Endothelial cell of hepatic sinusoid (primary cell): ENCODE data around the gene AGAP1.
"Not testable (repeated sequence)": the region's sequence is repeated elsewhere in the genome, so short reads cannot be mapped to it uniquely, and the experiment has no call there.

Experiments
- in situ Hi-C: cut with HindIII; loops from 2 replicates; pipeline ENCODE4 v1.10.0; 2017; ENCODE audit warnings: low sequenced_read_pairs

The AGAP1 gene

DNA sequence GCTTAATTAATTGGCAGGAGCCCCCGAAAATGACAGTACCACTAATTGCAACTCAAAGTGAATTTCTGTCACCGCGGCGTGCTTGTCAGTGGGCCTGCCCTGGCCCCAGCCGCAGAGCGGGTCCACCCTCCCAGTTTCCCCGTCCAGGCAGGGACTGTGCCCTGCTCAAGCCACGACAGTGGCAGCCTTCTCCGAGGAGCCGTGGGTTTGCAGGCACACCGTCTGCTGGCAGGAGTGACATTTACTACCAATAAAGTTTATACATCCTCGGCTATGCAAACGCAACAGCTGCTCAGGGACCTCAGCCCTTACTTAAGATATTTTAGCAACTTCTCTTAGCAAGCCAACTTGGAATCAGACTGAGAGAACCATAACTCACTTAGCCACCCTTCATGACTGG, 561.6 kb downstream of the AGAP1 start:
- in situ Hi-C loops = no loop called here

GRCh38 chr2:236056141-236056540, 562.3 kb downstream of the AGAP1 start:
- in situ Hi-C loops = no loop called here

DNA sequence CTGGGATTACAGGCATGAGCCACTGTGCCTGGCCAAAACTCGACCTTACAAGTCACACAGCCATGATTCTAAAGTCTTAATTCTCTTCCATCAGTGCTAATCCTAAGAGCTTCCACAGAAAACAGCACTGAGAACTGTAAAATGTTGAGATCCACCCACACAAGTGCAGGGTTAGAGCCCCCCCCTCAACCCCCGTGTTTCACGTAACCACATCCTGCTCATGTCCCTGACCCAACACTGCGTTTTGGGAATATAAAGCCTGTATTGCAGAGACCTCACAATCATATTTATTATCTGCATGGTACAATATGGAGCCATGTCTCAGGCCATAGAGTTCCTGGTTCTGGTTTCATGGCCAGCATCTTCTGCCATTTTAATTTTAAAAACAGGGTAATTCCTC, 563.5 kb downstream of the AGAP1 start:
- in situ Hi-C loops = no loop called here

- in situ Hi-C loops = no loop called here
These were observed 567.7 kb downstream of the AGAP1 start for GRCh38 chr2:236061497-236061896.

- in situ Hi-C loops = no loop called here
These were observed 568.1 kb downstream of the AGAP1 start for GRCh38 chr2:236061899-236062298.

- in situ Hi-C loops = not testable (repeated sequence)
These were observed 569.0 kb downstream of the AGAP1 start for GRCh38 chr2:236062806-236063205.

DNA sequence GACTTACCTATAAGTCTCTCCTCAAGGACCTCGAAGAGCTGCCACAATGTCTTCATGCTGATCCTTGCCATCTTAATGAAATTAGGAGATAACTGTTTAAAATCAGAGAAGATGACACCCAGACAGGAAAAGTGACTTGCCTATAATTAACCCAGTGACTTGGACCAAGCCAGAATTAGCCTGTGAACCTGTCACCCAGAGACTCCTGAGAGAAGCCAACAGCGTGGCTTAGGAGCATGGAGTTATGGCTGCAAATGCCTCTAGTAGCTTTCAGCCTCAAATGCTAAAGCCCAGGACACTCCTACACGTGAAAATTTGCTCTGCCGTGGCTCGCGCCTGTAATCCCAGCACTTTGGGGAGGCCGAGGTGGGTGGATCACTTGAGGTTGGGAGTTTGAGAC, 570.2 kb downstream of the AGAP1 start:
- in situ Hi-C loops = no loop called here

GRCh38 chr2:236065314-236066160, 571.7 kb downstream of the AGAP1 start:
- in situ Hi-C loops = no loop called here

- in situ Hi-C loops = no loop called here
These were observed 576.4 kb downstream of the AGAP1 start for GRCh38 chr2:236070236-236070635.

GRCh38 chr2:236073246-236073645, 579.4 kb downstream of the AGAP1 start:
- in situ Hi-C loops = no loop called here

DNA sequence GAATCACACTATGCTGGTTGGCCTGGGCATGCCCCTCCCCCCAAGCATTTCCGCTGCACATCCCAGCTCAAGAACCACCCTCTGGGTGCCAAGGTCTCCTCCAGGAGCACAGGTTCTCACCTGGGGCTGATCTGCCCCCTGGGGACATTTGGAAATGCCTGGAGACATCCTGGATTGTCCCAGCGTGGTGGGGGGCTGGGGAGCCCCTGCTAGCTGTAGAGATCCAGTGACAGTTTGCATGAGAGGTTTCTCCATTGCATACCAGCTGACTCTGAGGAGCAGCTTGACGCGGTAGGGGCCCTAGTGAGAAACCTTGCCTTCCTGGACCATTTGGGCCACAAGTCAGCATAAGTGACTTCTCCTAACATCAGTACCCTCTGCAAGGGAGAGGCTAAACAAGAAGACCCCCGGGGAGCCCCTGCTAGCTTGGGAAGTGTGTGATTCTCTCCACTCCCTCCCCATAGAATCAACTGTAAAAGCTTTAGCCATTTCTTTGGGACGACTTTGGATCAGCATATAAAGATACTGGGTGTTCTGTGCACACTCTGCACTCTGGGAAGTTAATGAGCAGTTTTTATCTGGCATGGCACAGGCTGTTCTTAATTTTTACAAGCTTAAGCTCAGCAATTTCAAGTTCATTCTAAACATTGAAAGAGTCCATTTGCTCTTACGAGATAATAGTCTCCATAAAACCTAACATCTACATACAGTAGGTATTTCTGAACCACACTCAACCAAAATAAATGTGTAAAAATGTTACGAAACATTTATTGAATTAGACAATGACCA, 580.2 kb downstream of the AGAP1 start:
- in situ Hi-C loops = no loop called here

DNA sequence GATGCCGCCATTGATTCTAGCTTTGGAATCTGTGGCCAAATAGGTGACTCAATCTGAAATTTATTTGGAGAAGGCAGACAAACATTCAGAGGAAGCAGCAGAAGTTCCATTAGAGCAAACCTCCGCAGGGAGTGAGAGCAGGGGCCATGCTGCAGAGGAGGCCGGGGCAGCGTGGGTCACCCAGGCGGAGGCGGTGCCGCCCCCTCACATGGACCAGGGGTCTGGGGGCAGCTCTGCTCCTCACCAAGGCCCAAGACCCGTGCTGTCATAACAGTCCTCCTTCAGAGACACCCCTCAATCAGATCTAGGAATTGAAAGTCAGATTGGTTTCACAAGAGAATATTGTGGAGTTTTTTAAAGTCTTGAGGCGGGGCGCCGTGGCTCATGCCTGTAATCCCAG, 582.0 kb downstream of the AGAP1 start:
- in situ Hi-C loops = no loop called here

DNA sequence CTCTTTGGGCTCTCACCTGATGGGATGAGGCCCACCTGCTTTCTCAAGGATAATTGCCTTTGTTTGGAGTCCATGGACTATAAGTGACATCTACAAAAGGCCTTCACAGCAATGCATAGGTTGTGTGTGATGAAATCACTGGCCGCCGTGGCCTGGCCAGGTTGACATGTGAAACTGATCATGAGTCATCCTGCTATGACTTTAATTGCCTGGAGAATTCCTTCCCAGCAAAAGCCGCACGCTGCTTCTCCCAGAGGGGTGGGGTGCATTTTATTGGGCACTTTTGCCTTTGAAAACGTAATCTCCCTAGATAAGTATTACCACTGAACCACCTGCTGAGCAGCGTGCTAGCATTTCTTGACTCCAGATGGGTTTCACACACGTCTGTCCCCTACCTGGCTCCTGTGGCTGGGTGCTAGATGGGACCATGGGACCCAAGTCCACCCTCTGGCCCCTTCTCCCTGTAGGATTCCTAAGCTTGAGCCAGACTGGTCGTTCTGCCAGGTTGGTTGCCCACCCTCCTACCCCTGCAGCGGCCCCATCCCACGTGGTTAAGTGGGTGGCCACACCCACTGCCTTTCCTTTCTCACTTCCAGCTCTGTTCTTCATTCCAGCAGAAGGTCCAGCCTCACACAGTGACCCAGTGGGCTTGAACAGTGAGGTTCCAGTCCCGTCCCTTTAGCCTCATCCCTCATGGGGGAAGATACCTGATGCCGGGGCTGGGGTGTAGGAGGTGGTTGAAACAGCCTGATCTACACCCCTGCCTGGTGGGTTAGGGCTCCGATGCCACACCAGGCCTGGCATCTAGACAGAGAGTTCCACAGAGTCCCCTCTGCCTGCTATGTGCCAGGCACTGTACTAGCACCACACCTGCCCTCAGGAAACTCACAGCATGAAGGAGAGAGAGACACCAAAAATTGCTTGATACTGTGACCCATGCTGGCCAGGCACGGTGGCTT, 584.7 kb downstream of the AGAP1 start:
- in situ Hi-C loops = no loop called here

- in situ Hi-C loops = loop anchor here (5.0 kb wide), 1 partner anchor 48 kb away; no protein-coding TSS in a partner anchor
These were observed 586.6 kb downstream of the AGAP1 start for GRCh38 chr2:236080412-236080811.

- in situ Hi-C loops = loop anchor here (5.0 kb wide), 1 partner anchor 49 kb away; no protein-coding TSS in a partner anchor
These were observed 587.3 kb downstream of the AGAP1 start for GRCh38 chr2:236081171-236081570.

DNA sequence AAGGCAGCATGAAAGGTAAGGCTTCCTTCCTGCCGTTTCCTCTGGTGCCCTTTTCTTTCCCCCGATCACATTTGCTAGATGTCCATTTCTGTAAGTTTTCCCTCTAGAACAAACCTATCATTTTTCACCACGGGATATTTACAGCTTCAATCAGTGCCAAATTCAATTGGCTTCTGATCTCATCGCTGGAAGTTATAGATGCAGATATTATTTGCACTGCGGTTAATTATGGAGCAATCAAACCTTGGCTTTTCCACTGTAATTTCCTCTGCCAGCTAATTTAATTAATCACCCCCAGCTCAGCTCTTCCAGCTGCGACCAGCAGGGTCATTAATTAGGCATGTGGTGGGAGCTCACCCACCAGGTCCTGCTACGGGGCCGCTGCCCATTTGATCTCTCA, 588.2 kb downstream of the AGAP1 start:
- in situ Hi-C loops = loop anchor here (5.0 kb wide), 1 partner anchor 50 kb away; no protein-coding TSS in a partner anchor

- in situ Hi-C loops = loop anchor here (5.0 kb wide), 1 partner anchor 52 kb away; no protein-coding TSS in a partner anchor
These were observed 590.1 kb downstream of the AGAP1 start for GRCh38 chr2:236083934-236084333.

DNA sequence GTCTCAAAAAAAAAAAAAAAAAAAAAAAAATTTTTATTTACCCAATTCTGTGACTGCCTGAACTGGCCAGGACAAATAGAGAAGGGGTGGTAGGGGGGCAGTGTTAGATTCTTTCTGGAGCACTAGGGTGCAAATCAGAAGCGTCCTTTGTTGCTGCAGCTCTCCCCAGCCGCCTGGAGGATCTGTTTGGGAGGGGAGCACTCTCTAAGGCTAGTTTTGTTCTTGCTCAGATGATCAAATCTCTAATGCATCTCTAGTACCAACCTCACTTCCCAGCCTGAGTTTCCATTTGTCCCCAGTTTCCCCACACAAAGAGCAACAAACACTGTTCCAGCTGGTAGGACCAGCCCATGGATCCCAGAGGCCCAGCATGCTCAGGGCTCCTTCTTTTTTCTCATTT, 591.4 kb downstream of the AGAP1 start:
- in situ Hi-C loops = no loop called here

DNA sequence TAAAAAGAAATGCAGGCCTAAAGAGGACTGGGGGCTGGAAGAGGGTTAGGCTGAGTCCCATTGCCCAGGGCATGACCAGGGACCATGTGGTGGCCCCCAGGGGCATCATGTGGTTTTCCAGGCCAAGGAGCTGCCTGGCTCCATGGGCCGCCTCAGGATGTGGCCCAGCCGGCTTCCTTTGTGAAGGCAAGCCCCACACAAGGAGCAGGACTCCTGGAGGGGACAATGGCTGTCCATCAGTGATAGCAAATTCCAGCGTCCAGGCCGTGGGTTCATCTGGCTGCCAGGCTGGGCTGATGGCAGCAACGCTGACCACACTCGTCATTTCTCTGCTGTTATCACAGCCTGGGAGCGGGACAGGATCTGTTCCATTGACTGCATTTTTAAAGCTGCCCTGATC, 591.8 kb downstream of the AGAP1 start:
- in situ Hi-C loops = no loop called here

GRCh38 chr2:236086403-236086970, 592.6 kb downstream of the AGAP1 start:
- in situ Hi-C loops = no loop called here
